ENCODE data around the gene LYPLAL1.

The LYPLAL1 gene

DNA sequence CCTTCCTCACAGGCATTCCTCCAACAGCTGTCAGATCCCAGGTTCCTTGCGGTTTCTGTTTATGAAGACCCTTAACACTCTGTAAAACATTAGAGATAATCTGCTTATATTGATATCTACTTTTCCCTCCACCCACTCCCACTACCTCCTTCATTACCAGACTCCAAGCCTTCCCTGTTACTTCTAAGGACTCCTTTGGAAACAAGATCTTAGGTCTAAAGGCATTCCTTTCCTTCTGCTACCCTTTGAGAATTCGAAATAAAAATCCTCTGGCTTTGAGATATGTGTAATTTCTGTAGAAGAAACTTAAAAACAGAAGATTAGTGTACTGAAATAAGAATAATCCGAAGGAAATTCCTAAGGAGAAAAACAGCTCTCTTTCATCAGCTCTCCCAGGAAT lies 23.7 kb upstream of the LYPLAL1 start:
- no peak overlapping the region for H3K4me3 ChIP-seq (ENCODE audit: low read depth, low read length)
- TF ChIP-seq, protein P1, sequence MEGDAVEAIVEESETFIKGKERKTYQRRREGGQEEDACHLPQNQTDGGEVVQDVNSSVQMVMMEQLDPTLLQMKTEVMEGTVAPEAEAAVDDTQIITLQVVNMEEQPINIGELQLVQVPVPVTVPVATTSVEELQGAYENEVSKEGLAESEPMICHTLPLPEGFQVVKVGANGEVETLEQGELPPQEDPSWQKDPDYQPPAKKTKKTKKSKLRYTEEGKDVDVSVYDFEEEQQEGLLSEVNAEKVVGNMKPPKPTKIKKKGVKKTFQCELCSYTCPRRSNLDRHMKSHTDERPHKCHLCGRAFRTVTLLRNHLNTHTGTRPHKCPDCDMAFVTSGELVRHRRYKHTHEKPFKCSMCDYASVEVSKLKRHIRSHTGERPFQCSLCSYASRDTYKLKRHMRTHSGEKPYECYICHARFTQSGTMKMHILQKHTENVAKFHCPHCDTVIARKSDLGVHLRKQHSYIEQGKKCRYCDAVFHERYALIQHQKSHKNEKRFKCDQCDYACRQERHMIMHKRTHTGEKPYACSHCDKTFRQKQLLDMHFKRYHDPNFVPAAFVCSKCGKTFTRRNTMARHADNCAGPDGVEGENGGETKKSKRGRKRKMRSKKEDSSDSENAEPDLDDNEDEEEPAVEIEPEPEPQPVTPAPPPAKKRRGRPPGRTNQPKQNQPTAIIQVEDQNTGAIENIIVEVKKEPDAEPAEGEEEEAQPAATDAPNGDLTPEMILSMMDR (IDR thresholded peaks at IDR 0.05; ENCODE audit: low read depth, low read length, missing control alignments), result no peak
- no peak for DNase-seq (ENCODE audit: low read depth)

DNA sequence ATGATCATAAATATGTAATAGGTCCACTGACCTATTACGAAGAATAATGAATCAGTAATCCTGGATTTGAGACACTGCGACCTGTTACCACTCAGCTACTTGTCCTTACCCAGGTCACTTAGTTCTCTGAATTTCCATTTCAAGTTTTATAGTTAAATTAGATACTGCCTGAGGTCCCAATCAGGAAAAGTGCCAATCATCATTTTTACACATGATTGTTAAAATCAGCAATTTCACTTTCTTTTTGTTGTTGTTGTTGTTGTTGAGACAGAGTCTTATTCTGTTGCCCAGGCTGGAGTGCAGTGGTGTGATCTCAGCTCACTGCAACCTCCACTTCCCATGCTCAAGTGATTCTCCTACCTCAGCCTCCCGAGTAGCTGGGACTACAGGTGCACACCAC lies 22.8 kb upstream of the LYPLAL1 start:
- TF ChIP-seq, protein P1 (IDR thresholded peaks at IDR 0.05; ENCODE audit: low read depth, low read length, missing control alignments), result no peak
- no peak for DNase-seq (ENCODE audit: low read depth)

DNA sequence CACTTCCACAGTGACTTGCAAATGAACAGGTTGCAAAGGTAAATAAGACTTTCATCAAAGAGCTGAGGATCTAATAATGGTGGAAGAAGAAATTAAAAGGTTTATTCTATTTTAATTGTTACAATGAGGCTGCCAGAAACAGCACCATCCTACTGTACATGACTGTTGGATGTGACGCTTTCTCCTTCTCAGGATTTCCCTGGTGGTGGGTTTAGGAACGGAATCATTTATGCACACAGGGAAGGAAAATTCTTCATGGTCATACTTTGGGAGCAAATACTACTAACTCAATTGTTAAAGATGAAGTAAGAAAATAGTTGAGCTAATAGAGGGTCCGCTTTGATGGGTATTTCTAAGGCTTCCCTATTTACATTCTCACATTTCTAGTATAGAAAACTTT lies 22.2 kb upstream of the LYPLAL1 start:
- TF ChIP-seq, protein P1 (IDR thresholded peaks at IDR 0.05; ENCODE audit: low read depth, low read length, missing control alignments), result no peak

More for the DNA sequence above, 22.8 kb upstream of the LYPLAL1 start:
- no peak overlapping the region for H3K4me3 ChIP-seq (ENCODE audit: low read depth, low read length)

DNA sequence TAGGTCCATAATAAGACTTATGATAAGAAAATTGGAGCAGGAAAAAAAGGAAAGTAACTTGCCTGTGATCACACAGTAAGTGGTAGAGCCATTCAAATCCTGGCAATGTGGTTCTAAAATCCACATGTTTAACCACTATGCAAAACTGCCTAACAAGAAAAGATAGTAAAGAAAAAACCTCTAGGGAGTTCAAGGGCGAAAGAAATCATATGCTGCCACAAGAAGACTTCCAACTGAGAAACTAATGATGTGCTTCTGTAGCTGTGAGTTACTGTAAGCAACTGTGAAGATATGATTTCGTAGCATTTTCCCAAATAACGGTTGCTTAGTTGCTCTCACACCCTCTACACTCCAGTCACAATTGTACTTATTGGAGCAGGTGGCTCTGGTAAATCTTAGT lies 20.9 kb upstream of the LYPLAL1 start:
- no peak overlapping the region for H3K4me3 ChIP-seq (ENCODE audit: low read depth, low read length)
- TF ChIP-seq, protein P1 (IDR thresholded peaks at IDR 0.05; ENCODE audit: low read depth, low read length, missing control alignments), result no peak
- no peak for DNase-seq (ENCODE audit: low read depth)

More for the DNA sequence above, 22.2 kb upstream of the LYPLAL1 start:
- H3K4me3 ChIP-seq (ENCODE audit: low read depth, low read length), result no peak overlapping the region
- no peak for DNase-seq (ENCODE audit: low read depth)

DNA sequence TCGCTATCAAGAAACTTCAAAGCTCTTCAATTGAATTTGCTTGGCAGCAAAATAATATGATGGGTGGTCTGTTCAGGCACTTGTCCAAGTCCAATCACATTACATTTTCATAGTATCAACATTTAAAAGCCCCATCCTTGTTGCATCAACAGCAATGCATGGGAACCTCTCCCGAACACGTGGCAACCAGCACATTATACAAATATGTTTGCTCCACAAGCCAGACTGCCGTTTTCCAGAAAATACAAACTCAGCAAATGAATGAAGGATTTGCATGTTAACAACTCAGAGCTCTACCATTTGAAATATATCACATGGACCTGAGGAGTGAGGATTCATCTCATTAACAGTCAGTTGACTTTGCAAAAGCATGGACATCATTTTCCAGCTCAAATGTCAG lies 20.0 kb upstream of the LYPLAL1 start:
- TF ChIP-seq, protein P1 (IDR thresholded peaks at IDR 0.05; ENCODE audit: low read depth, low read length, missing control alignments), result no peak
- H3K4me3 ChIP-seq (ENCODE audit: low read depth, low read length), result no peak overlapping the region
- no peak for DNase-seq (ENCODE audit: low read depth)

DNA sequence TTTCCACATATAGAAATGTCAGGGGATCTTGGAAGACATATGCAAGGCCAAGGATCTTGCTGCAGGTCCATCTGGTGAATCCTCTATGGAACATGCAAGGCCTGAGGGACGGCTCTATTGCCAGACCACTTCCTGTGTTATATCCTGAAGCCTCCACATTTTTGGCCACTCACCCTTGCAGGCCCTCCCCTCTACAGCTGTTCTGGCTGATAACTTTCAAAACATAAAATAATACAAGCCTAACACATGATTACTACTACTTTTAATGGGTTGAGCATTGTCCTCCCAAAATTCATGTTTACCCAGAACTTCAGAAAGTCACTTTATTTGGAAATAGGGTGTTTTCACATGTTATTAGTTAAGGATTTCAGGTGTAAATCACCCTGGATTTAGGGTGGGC lies 18.5 kb upstream of the LYPLAL1 start:
- TF ChIP-seq, protein P1 (IDR thresholded peaks at IDR 0.05; ENCODE audit: low read depth, low read length, missing control alignments), result no peak
- H3K4me3 ChIP-seq (ENCODE audit: low read depth, low read length), result no peak overlapping the region
- no peak for DNase-seq (ENCODE audit: low read depth)

DNA sequence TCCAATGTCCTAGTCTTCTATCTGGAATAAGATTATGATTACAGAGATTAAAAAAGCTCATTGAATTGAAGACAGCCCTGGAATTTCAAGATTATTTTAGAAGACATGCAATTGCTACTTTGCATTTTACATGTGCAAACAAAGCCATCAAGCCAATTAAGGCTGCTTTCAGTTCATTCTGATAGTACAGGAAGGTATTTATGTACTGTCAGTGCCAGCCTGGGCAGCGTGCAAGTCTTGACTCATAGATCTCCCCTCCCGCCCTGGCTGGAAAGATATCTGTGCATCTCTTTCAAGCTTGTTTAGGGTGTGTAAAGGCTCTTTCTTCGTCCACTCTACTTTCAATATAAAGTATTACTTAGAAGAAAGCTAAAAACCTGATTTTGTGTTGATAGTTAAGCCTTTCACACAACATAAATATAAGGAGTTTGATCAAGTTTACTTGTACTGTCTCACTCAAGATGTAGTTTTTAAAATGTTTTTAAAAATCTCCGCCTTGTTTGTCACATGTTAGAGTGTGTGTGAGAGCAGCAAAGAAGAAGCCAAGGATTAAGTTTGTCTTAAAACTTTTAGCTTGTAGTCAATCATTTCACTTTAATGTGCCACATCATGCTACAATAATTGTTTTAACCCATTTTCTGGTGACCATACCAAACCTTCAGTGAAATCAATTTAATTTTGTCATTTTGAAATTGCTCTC lies 13.6 kb upstream of the LYPLAL1 start:
- TF ChIP-seq, protein P1 (IDR thresholded peaks at IDR 0.05; ENCODE audit: low read depth, low read length, missing control alignments), result no peak
- DNase-seq (ENCODE audit: low read depth), result no peak
- H3K4me3 ChIP-seq (ENCODE audit: low read depth, low read length), result no peak overlapping the region

Data from GM12864 (cell line).